Measurements from ENCODE around the gene CXCR6. TPM values are rescaled to one million over a fixed set of nuclear protein-coding genes. Genes with fewer than 3 reads are reported as not detected.

CXCR6 gene
- total RNA-seq, 1 experiment from 2014 or later = not detected

GRCh38 chr3:45942051-45942825, 1.0 kb upstream of the CXCR6 start:
- no peak overlapping the region for H2BK5ac ChIP-seq (ENCODE audit: insufficient read length, low read length)
- H3K27ac Mint-ChIP-seq = peak overlapping the region in 1 of 3 experiments; percentile 44; a peak in 1 of 7 replicates
- no peak overlapping the region for H4K5ac ChIP-seq (ENCODE audit: insufficient read length, low read depth, low read length)
- TF ChIP-seq CTCF (conservative IDR thresholded peaks at IDR 0.05) = no peak
- H4K91ac ChIP-seq (ENCODE audit: insufficient read length, low read depth, low read length) = no peak overlapping the region
- H3K9me3 ChIP-seq (ENCODE audit: control insufficient read depth, low read depth, low read length) = no peaks in the 10 kb centered on the region
- no peak overlapping the region for H3K27ac ChIP-seq (ENCODE audit: insufficient read length, low read depth, low read length)
- H2BK20ac ChIP-seq (ENCODE audit: low read depth, low read length, poor library complexity, severe bottlenecking) = no peak overlapping the region
- WGBS (ENCODE audit: extremely low coverage, insufficient read length, low lambda C conversion rate) = no CpG with 5 or more reads among the region's 6 CpGs
- no peak overlapping the region for H3K4me2 ChIP-seq (ENCODE audit: insufficient read depth, insufficient read length, low read length)
- no peak overlapping the region for H3K18ac ChIP-seq (ENCODE audit: insufficient read length, low read depth, low read length)
- H2BK12ac ChIP-seq (ENCODE audit: insufficient read length, low read depth, low read length) = no peak overlapping the region
- no peak overlapping the region for H2AK5ac ChIP-seq (ENCODE audit: insufficient read length, low read length)
- no peak overlapping the region for H3K4ac ChIP-seq (ENCODE audit: low read depth, low read length)
- no peaks in the 10 kb centered on the region for H3K9me3 Mint-ChIP-seq
- no peak overlapping the region for H3K56ac ChIP-seq (ENCODE audit: insufficient read length, low read depth, low read length)
- H2BK15ac ChIP-seq (ENCODE audit: low read depth, low read length) = no peak overlapping the region
- H3K4me1 Mint-ChIP-seq = peaks cover 16 to 20% of the 10 kb centered on the region in 2 experiments
- no peaks in the 10 kb centered on the region for H4K20me1 ChIP-seq (ENCODE audit: control insufficient read depth, insufficient read depth, insufficient read length)
- peaks cover 13 to 25% (median 15%) of the 10 kb centered on the region in 3 experiments; a peak in 5 of 7 replicates for H3K36me3 Mint-ChIP-seq (ENCODE audit: insufficient read depth in 1 of 3, low read depth in 3 of 3)
- DNase-seq = no peak
- no peaks in the 10 kb centered on the region for H3K4me1 ChIP-seq (ENCODE audit: insufficient read depth, low read length)
- H3K79me2 ChIP-seq (ENCODE audit: insufficient read depth, low read length) = no peaks in the 10 kb centered on the region
- H3K9ac ChIP-seq (ENCODE audit: extremely low read depth, insufficient read length, low read length) = no peak overlapping the region
- no peaks in the 10 kb centered on the region for H3K27me3 ChIP-seq (ENCODE audit: insufficient read depth, low read length)
- H3T11ph ChIP-seq (ENCODE audit: low read length) = no peak overlapping the region
- H2AFZ ChIP-seq (ENCODE audit: low read length) = no peak overlapping the region
- no peak overlapping the region for H3K4me3 Mint-ChIP-seq
- no peak overlapping the region for H4K8ac ChIP-seq (replicated peaks; ENCODE audit: insufficient read length, low read depth, low read length)
- no peak overlapping the region for H2BK120ac ChIP-seq (ENCODE audit: low read depth, low read length, poor library complexity, severe bottlenecking)
- no peaks in the 10 kb centered on the region for H3K79me1 ChIP-seq (ENCODE audit: insufficient read depth, low read depth, low read length, poor library complexity, severe bottlenecking)
- no peak overlapping the region for H3K14ac ChIP-seq (ENCODE audit: insufficient read depth, low read length)
- no peaks in the 10 kb centered on the region for H3K23me2 ChIP-seq (ENCODE audit: insufficient read length, low read depth, low read length, poor library complexity, severe bottlenecking)
- no peak overlapping the region for H3K23ac ChIP-seq (ENCODE audit: insufficient read length, low read depth, low read length)
- H3K27me3 Mint-ChIP-seq (ENCODE audit: low read depth) = no peaks in the 10 kb centered on the region

Data from H9 (cell line).